Esophagus squamous epithelium (tissue), 5 donors: ENCODE data around the gene ECE2. TPM values are rescaled to one million over a fixed set of nuclear protein-coding genes. Genes with fewer than 3 reads are reported as not detected.

Experiments used
- DNase-seq: peaks from one replicate; lab custom pipeline; 2025; lab: John Stamatoyannopoulos, UW
- H3K27ac ChIP-seq, 4 donors: fragments of 200-600 bp; sonication (generic); one replicate each; pipeline ENCODE4 v1.5.1; 2016 to 2019; ENCODE audit warnings: mild to moderate bottlenecking in 1 of 4
- H3K27me3 ChIP-seq, 4 donors: fragments of 200-600 bp; sonication (generic); 1 replicate in 3 of 4; 2 replicates in 1 of 4; pipeline versions ENCODE4 v1.5.1 to v1.6.0; 2017 to 2021; ENCODE audit warnings: antibody characterized with exemption in 1 of 4
- H3K36me3 ChIP-seq, 3 donors: fragments of 200-600 bp; sonication (generic); one replicate each; pipeline ENCODE4 v1.5.1; 2016 to 2019
- H3K4me1 ChIP-seq, 3 donors: fragments of 200-600 bp; sonication (generic); one replicate each; pipeline ENCODE4 v1.5.1; 2017 to 2019
- H3K4me3 ChIP-seq, 4 donors: fragments of 200-600 bp; sonication (generic); 1 replicate in 3 of 4; 2 replicates in 1 of 4; pipeline ENCODE4 v1.5.1; 2016 to 2019; ENCODE audit warnings: mild to moderate bottlenecking in 2 of 4, moderate library complexity in 1 of 4
- H3K9me3 ChIP-seq, 3 donors: fragments of 200-600 bp; sonication (generic); one replicate each; pipeline ENCODE4 v1.5.1; 2016 to 2019
- POLR2A ChIP-seq, 4 donors: fragments of 450-650 bp; IDR thresholded peaks; one replicate each; pipeline ENCODE4 v1.6.1; 2017; ENCODE audit warnings: antibody characterized with exemption in 4 of 4, mild to moderate bottlenecking in 4 of 4, moderate library complexity in 3 of 4
- WGBS, 2 donors: methylation state at CpG; one replicate each; pipeline ENCODE4 v1.1.5; 2018; 5-methylcytosine and 5-hydroxymethylcytosine counted together
- intact Hi-C: fragments of 100-400 bp; cut with DNase I; formaldehyde crosslinking; loops from one replicate; pipeline ENCODE4 v1.15.0; 2022
- total RNA-seq, 4 donors: library from RNA; depleted of rRNA; stranded (reverse); fragments of >200 nt; gene quantifications; one replicate each; pipeline ENCODE4 v1.1.0, GENCODE V29; 2016
- TF ChIP-seq, protein P1 (sequence below), 6 experiments: fragments of 450-650 bp in 4 of 6; fragments of 200-600 bp in 2 of 6; sonication (generic) in 2 of 6; IDR thresholded peaks; one replicate each; pipeline ENCODE4 v1.5.1; 2016 to 2019; ENCODE audit warnings: antibody characterized with exemption in 6 of 6, mild to moderate bottlenecking in 4 of 6, moderate library complexity in 4 of 6
- donor health status: DM: yes; HTN: yes; CAD: no.

ECE2 gene
- total RNA-seq, 4 donors from 2014 or later, result not detected

DNA sequence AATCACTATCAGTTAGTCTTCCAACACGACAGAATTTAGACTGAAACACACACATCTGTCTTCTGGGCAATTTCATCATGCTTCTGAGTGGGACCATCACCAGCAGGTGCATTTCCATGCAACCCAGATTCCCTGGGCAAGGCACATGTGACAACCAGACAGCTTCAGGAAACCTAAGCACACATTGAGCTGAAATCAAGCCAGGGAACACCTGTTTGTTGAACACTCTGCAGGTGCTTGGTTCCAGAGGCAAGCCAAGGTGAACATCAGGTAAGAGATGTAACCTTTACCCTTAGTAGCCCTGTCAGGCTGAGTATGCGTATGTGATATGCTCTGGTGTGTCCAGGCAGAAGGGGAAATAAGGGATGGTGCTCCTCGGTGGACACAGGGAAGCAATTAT lies 19.9 kb downstream of the ECE2 start:
- WGBS, 2 donors, result 66 to 80% methylated on average over 3 of the region's 3 CpGs
- peaks cover 0 to 5% (median 0%) of the 10 kb centered on the region in 4 donors for H3K27me3 ChIP-seq
- no peaks in the 10 kb centered on the region for H3K9me3 ChIP-seq
- H3K36me3 ChIP-seq, result peaks cover 0 to 7% (median 3%) of the 10 kb centered on the region in 3 donors
- TF ChIP-seq POLR2A (IDR thresholded peaks at IDR 0.05), result no peak
- TF ChIP-seq, protein P1, sequence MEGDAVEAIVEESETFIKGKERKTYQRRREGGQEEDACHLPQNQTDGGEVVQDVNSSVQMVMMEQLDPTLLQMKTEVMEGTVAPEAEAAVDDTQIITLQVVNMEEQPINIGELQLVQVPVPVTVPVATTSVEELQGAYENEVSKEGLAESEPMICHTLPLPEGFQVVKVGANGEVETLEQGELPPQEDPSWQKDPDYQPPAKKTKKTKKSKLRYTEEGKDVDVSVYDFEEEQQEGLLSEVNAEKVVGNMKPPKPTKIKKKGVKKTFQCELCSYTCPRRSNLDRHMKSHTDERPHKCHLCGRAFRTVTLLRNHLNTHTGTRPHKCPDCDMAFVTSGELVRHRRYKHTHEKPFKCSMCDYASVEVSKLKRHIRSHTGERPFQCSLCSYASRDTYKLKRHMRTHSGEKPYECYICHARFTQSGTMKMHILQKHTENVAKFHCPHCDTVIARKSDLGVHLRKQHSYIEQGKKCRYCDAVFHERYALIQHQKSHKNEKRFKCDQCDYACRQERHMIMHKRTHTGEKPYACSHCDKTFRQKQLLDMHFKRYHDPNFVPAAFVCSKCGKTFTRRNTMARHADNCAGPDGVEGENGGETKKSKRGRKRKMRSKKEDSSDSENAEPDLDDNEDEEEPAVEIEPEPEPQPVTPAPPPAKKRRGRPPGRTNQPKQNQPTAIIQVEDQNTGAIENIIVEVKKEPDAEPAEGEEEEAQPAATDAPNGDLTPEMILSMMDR (IDR thresholded peaks at IDR 0.05), result no peak
- no peak overlapping the region for H3K4me3 ChIP-seq
- DNase-seq, result no peak
- peaks cover 9 to 20% (median 12%) of the 10 kb centered on the region in 3 donors for H3K4me1 ChIP-seq
- intact Hi-C loops, result no loop called here
- H3K27ac ChIP-seq, result no peak overlapping the region

DNA sequence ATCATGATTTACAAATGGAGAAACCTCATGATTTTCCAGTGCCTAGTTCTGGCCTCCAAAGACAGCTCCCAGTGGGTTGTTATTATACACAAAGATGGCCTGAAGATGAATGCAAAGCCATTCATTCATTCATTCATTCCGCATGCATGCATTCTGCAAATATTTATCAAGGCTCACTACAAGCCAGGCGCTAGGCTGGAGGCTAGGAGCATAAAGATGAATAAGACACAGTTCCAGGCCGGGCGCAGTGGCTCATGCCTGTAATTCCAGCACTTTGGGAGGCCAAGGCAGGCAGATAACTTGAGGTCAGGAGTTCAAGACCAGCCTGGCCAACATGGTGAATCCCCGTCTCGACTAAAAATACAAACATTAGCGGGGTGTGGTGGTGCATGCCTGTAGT lies 20.8 kb downstream of the ECE2 start:
- Histone ChIP-seq H3K9me3 (no peaks in the 10 kb centered on the region), H3K36me3 (peaks cover 3 to 16% (median 7%) of the 10 kb centered on the region in 3 donors), H3K4me3 (no peak overlapping the region), H3K4me1 (peaks cover 9 to 23% (median 13%) of the 10 kb centered on the region in 3 donors), H3K27me3 (no peaks in the 10 kb centered on the region), H3K27ac (no peak overlapping the region)
- no peak for DNase-seq
- intact Hi-C loops, result no loop called here
- TF ChIP-seq, protein P1 (IDR thresholded peaks at IDR 0.05), result no peak
- no peak for TF ChIP-seq POLR2A (IDR thresholded peaks at IDR 0.05)
- 70 to 80% methylated on average over 7 of the region's 7 CpGs for WGBS, 2 donors

DNA sequence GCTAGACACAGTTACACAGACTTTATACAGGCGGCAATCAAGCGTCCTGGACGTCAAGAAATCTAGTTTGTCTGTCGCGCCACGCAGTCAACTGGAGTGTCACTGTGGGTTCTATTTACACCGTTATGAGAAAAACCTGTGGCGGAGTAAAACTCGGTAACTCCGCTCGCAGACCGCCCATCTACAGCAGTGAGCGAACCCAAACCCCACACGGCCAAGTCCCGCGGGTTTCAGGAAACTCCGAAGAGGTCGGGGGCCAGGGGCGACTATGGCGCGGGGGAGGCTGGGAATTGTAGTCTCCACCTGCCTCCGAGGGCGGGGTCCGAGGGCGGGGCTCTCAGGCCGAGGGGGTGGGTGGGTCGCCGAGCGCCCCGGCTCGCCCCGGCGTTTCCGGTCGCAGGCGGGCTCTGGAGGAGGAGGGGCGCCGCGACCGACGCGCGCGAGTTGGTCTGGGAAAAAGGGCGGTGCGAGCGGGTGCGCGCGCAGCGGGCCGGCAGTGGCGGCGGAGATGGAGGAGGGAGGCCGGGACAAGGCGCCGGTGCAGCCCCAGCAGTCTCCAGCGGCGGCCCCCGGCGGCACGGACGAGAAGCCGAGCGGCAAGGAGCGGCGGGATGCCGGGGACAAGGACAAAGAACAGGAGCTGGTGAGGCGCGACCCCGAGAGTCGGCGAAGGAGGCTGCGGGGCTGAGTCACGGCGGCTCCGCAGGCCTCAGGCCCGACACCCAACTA lies 23.1 kb downstream of the ECE2 start, which contains the start of gene PSMD2:
TSS of gene PSMD2 (plus strand) at position 483 of the 729 bp plus-strand sequence. CDS start at position 509, 26 bp downstream.
- TF ChIP-seq, protein P1 (IDR thresholded peaks at IDR 0.05), result peak in 1 of 6 experiments; percentile 6
- peak in 3 of 4 donors; percentile 68 to 85 (median 81) for TF ChIP-seq POLR2A (IDR thresholded peaks at IDR 0.05)
- Histone ChIP-seq H3K4me3 (peak within 1 kb of the TSS; percentile 79 to 99 (median 91)), H3K36me3 (peaks cover 24 to 39% (median 28%) of the 10 kb centered on the region in 3 donors), H3K4me1 (peaks cover 9 to 23% (median 13%) of the 10 kb centered on the region in 3 donors), H3K27me3 (no peaks in the 10 kb centered on the region), H3K27ac (peak within 1 kb of the TSS; percentile 86 to 92 (median 88)), H3K9me3 (no peaks in the 10 kb centered on the region)
- intact Hi-C loops, result no loop called here
- 0% methylated on average over 17 to 21 of the region's 78 CpGs for WGBS, 2 donors
- peak; percentile 84 for DNase-seq

DNA sequence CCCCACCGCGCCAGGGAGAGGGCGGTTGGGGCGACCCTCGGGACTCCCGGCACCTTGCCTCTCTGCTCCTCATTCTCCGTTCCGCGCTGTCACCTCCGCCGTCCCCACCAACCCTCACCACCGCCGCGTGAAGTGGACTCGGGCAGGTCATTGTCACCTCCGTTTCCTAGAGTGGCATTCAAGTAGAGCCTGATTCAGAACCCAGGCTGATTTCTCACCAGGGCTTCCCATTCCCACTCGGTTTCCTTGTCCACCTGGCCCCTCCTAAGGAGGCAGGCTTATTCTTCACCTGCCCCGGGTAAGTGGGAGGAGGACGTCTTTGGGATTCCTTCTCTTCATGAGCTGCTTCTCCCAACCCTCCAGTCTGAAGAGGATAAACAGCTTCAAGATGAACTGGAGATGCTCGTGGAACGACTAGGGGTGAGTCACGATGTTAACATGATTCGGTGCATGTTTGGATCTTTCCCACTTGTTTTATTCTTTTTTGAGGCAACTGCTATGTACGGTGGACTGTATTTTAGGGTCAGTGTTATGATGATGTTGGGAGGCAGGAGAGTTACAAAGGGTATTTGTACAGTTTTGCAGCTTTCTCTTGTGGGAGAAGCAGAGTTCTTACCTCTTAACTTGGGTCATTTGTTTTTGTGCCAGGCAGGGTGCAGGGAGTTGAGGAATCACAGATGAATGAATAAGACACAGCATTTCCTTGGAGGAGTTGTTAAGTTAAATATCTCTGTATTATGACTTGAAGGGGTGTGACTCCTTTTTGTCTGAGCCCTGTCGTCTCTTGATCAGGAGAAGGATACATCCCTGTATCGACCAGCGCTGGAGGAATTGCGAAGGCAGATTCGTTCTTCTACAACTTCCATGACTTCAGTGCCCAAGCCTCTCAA lies 23.9 kb downstream of the ECE2 start:
- DNase-seq, result no peak
- intact Hi-C loops, result loop anchor here (10.0 kb wide), 1 partner anchor 55 kb away; no protein-coding TSS in a partner anchor
- no peaks in the 10 kb centered on the region for H3K27me3 ChIP-seq
- H3K4me3 ChIP-seq, result peak overlapping the region; percentile 79 to 99 (median 91)
- peaks cover 9 to 23% (median 13%) of the 10 kb centered on the region in 3 donors for H3K4me1 ChIP-seq
- peak in 1 of 4 donors; percentile 7 for TF ChIP-seq POLR2A (IDR thresholded peaks at IDR 0.05)
- TF ChIP-seq, protein P1 (IDR thresholded peaks at IDR 0.05), result no peak
- peaks cover 24 to 47% (median 37%) of the 10 kb centered on the region in 3 donors for H3K36me3 ChIP-seq
- H3K9me3 ChIP-seq, result no peaks in the 10 kb centered on the region
- WGBS, 2 donors, result 14 to 21% methylated on average over 22 to 29 of the region's 29 CpGs
- H3K27ac ChIP-seq, result peak overlapping the region; percentile 86 to 92 (median 88)
